ENCODE data around the gene MELTF. TPM values are rescaled to one million over a fixed set of nuclear protein-coding genes. Genes with fewer than 3 reads are reported as not detected.
"Not testable (repeated sequence)": the region's sequence is repeated elsewhere in the genome, so short reads cannot be mapped to it uniquely, and the experiment has no call there.

The MELTF gene
- total and polyA plus RNA-seq, 8 donors, result 4.0 to 8.4 (median 5.6) TPM

DNA sequence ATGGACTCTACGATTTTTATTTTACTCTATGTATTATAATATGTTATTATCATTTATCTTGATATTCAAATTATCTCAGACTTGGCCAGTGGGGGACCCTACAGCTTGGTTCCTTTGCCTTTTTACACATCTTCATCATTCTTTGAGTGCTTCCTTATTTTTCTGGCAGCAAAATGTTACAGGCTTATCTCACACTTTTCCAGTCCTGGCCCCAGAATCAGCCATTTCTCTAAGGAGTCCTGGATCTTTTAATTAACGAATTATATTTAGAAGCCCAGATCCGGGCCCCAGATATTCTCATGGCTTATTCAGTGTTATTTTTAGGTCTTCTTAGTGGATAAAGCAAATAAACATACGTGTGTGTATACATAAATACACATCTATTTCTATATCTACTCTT, 32.8 kb upstream of the MELTF start:
- TF ChIP-seq, protein P1, sequence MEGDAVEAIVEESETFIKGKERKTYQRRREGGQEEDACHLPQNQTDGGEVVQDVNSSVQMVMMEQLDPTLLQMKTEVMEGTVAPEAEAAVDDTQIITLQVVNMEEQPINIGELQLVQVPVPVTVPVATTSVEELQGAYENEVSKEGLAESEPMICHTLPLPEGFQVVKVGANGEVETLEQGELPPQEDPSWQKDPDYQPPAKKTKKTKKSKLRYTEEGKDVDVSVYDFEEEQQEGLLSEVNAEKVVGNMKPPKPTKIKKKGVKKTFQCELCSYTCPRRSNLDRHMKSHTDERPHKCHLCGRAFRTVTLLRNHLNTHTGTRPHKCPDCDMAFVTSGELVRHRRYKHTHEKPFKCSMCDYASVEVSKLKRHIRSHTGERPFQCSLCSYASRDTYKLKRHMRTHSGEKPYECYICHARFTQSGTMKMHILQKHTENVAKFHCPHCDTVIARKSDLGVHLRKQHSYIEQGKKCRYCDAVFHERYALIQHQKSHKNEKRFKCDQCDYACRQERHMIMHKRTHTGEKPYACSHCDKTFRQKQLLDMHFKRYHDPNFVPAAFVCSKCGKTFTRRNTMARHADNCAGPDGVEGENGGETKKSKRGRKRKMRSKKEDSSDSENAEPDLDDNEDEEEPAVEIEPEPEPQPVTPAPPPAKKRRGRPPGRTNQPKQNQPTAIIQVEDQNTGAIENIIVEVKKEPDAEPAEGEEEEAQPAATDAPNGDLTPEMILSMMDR (IDR thresholded peaks at IDR 0.05), result no peak

DNA sequence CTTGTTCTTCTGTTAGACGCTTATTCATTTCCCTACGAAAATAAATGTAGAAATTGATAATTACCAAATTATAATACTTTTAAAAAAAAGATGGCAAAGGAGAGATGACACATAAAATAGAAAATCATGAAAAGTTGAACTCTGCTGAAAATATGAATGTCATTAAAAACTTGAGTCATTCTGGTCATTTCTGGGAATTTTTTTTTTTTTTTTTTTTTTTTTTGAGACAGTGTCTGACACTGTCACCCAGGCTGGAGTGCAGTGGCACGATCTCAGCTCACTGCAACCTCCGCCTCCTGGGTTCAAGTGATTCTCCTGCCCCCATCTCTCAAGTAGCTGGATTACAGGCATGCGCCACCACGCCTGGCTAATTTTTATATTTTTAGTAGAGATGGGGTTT, 22.0 kb upstream of the MELTF start:
- H3K27me3 ChIP-seq; H3K4me3 ChIP-seq; ATAC-seq; H3K27ac ChIP-seq; H3K4me1 ChIP-seq; intact Hi-C loops (cut with DNase I); DNase-seq; H3K9me3 ChIP-seq: not testable (repeated sequence)
- H3K36me3 ChIP-seq, result peaks cover 0 to 50% of the 10 kb centered on the region in 2 donors

More for the DNA sequence above, 32.8 kb upstream of the MELTF start:
- DNase-seq (no peak), ATAC-seq (no peak)
- Histone ChIP-seq H3K27ac (no peak overlapping the region), H3K4me1 (no peaks in the 10 kb centered on the region), H3K9me3 (no peaks in the 10 kb centered on the region), H3K27me3 (no peaks in the 10 kb centered on the region), H3K36me3 (peaks cover 0 to 65% of the 10 kb centered on the region in 2 donors), H3K4me3 (no peak overlapping the region)
- intact Hi-C loops (cut with DNase I), result no loop called here

DNA sequence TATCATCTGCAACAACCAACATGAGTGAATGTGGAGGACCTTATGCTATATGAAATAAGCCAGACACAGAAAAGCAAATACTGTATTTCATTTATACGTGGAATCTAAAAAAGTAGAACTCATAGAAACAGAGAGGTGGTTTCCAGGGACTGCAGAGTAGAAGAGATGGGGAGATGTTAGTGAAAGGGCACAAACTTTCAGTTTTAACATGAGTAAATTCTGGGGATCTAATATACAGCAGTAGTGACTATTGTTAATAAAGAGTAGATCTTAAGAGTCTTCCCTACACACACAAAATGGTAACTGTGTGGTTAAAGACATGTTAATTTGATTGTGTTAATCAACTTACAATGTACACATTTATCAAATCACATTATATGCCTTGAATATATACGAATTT, 20.9 kb upstream of the MELTF start:
- H3K27ac ChIP-seq, result no peak overlapping the region
- H3K36me3 ChIP-seq, result peaks cover 0 to 62% of the 10 kb centered on the region in 2 donors
- TF ChIP-seq, protein P1 (IDR thresholded peaks at IDR 0.05), result no peak
- H3K4me1 ChIP-seq, result no peaks in the 10 kb centered on the region
- no peak for DNase-seq
- intact Hi-C loops (cut with DNase I), result no loop called here
- H3K4me3 ChIP-seq, result no peak overlapping the region
- no peak for ATAC-seq
- no peaks in the 10 kb centered on the region for H3K27me3 ChIP-seq
- H3K9me3 ChIP-seq, result no peaks in the 10 kb centered on the region

DNA sequence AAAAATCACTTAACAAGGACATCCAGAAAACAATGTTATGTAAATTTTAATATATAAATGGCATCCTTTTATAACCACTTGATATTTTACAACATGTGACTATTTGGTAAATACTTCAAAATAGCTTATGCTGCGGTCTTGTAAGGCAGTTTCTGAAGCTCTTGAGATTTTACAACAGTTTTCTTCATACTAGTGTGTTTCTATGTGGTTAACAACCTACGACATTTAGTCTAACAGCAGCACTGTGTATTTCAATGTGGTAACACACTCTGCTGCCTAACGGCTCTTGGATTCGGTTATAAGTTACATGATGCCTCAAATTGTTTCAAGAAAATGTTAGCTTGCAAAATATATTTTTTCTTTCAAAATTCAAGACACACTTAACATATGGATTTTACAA, 12.9 kb upstream of the MELTF start:
- intact Hi-C loops (cut with DNase I), result no loop called here

DNA sequence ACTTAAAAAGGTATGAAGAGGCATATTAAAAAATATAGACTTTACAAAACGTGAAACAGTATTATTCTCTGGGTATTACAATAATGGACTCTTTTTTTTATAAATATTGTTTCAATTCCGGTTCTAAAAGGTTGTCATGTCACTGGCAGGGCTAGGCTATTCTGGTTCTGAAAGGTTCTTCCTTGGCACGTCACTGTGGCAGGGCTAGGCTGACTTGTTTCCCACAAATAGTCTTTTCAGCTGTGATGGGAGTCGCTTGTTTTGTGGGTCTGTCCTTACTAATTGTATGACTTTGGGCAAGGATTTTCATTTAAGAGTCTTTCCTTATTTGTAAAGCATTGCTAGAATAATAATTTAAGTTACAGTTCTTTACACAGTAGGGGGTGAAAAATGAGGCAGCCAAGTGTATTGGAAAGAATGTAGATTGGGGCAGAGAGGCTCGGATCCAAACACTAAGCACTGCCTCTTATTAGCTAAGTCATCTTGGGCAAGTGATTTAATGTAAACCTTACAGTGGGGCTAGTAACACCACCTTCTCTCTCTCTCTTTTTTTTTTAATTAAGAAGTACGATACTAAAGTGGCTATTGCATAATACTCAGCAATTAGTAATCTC, 12.4 kb upstream of the MELTF start:
- no peak overlapping the region for H3K27ac ChIP-seq
- no peak for DNase-seq
- intact Hi-C loops (cut with DNase I), result no loop called here
- H3K36me3 ChIP-seq, result peaks cover 0 to 40% of the 10 kb centered on the region in 2 donors
- H3K27me3 ChIP-seq, result no peaks in the 10 kb centered on the region
- no peaks in the 10 kb centered on the region for H3K4me1 ChIP-seq
- H3K9me3 ChIP-seq, result no peaks in the 10 kb centered on the region
- H3K4me3 ChIP-seq, result no peak overlapping the region
- ATAC-seq, result peak; percentile 85
- TF ChIP-seq, protein P1 (IDR thresholded peaks at IDR 0.05), result no peak

More for the DNA sequence above, 12.9 kb upstream of the MELTF start:
- Histone ChIP-seq H3K27me3 (no peaks in the 10 kb centered on the region), H3K9me3 (no peaks in the 10 kb centered on the region), H3K36me3 (peaks cover 0 to 43% of the 10 kb centered on the region in 2 donors), H3K4me3 (no peak overlapping the region), H3K27ac (no peak overlapping the region), H3K4me1 (no peaks in the 10 kb centered on the region)
- DNase-seq (no peak), ATAC-seq (peak; percentile 78)
- TF ChIP-seq, protein P1 (IDR thresholded peaks at IDR 0.05), result no peak

DNA sequence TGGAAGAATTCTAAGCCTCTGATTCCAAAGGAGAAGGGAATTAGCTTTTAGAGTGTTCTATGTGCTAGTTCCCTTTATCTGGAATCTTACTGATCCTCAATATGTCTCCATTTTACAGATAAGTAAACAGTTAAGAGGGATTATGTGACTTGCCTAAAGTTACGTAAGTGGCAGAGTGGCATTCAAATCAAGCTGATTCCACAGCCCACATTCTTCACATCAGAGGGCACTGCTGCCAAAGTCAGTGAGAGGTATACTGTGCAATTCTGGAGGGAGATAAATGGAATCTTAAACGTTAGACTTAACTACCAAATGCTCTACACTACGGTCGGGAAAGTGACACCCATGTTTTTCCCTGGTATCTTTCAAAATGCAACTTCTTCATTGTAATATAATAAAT, 11.0 kb upstream of the MELTF start:
- DNase-seq, result no peak
- no peaks in the 10 kb centered on the region for H3K4me1 ChIP-seq
- ATAC-seq, result no peak
- peaks cover 0 to 26% of the 10 kb centered on the region in 2 donors for H3K36me3 ChIP-seq
- H3K9me3 ChIP-seq, result no peaks in the 10 kb centered on the region
- no peak overlapping the region for H3K27ac ChIP-seq
- intact Hi-C loops (cut with DNase I), result no loop called here
- peaks cover 0 to 12% of the 10 kb centered on the region in 2 donors for H3K27me3 ChIP-seq
- TF ChIP-seq, protein P1 (IDR thresholded peaks at IDR 0.05), result no peak
- no peak overlapping the region for H3K4me3 ChIP-seq
